Retinal pigment epithelial cell (primary cell): ENCODE results near the gene SLC22A1.

Experiments used
- DNase-seq: peaks from one replicate; pipeline ENCODE4 v3.0.0-alpha.2; 2010; ENCODE audit warnings: low read depth
- H3K4me3 ChIP-seq: 2 replicates; pipeline ENCODE4 v1.5.1; 2011; ENCODE audit warnings: mild to moderate bottlenecking, low read length, control low read depth, moderate library complexity
- TF ChIP-seq, protein P1 (sequence below): conservative IDR thresholded peaks from 2 replicates; pipeline ENCODE4 v1.5.1; 2011; ENCODE audit warnings: low read depth, low read length, control low read depth, inconsistent platforms

SLC22A1 gene

DNA sequence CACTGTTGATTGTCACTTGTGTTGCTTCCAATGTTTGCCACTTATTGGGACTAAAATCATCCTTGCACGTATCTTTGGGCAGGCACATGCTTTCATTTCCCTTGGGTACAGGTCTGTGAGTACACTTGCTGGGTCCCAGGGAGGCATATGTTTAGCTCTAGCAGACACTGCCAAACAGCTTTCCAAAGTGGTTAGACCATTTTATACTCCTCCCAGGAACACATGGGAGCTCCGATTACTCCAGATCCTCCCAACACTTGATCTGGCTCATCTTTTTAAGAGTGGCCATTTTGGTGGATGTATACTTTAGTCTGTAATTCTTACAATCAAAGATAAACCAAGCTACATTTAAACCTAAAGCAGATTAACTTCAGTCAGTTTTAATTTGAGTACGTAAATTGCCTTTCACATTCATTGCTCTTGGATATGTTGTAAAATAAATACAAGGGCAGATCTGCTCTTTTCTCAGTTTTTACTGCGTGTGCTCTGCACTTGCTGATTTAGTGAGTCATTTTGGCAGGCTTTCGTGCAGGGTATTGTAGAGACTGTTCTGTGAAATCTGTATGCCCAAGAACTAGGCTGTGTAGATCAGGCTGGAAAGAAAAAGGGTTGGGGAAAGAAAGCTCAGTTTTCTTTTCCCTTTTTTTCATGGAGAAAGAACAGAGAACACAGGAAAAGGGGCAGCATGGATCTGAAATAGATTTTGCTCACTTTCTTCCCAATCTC lies 19.5 kb downstream of the SLC22A1 start:
- TF ChIP-seq, protein P1, sequence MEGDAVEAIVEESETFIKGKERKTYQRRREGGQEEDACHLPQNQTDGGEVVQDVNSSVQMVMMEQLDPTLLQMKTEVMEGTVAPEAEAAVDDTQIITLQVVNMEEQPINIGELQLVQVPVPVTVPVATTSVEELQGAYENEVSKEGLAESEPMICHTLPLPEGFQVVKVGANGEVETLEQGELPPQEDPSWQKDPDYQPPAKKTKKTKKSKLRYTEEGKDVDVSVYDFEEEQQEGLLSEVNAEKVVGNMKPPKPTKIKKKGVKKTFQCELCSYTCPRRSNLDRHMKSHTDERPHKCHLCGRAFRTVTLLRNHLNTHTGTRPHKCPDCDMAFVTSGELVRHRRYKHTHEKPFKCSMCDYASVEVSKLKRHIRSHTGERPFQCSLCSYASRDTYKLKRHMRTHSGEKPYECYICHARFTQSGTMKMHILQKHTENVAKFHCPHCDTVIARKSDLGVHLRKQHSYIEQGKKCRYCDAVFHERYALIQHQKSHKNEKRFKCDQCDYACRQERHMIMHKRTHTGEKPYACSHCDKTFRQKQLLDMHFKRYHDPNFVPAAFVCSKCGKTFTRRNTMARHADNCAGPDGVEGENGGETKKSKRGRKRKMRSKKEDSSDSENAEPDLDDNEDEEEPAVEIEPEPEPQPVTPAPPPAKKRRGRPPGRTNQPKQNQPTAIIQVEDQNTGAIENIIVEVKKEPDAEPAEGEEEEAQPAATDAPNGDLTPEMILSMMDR = no peak
- peak; percentile 15 for DNase-seq
- H3K4me3 ChIP-seq = no peak overlapping the region

DNA sequence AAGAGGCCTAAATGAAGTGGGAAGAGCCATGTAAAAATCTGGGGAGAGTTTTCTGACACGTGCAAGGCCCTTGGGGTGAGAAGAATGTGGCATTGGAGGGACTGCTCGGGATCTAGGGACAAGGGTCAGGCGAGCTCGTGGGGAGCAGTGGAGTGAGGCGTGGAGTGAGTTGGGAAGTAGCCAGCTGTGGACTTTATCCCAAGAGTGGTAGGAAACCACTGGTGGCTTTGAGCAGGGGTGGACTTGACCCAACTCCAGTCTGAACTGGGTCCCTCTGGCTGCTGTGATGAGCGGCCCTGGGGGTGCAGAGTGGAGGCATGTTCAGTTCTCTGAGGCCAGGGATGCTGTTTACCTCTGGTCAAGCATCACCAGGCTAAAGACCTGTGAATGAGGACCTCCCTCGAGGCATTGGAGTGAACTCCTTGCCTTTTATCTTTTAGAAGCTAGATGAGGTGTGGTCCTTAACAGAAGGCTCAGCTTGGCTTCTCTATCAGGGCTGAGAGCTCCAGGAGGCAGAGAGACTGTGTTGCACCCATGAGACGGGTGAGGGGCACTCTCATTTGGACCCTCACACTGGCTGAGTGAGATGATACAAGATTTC lies 20.6 kb downstream of the SLC22A1 start:
- TF ChIP-seq, protein P1 = no peak
- H3K4me3 ChIP-seq = no peak overlapping the region
- no peak for DNase-seq

DNA sequence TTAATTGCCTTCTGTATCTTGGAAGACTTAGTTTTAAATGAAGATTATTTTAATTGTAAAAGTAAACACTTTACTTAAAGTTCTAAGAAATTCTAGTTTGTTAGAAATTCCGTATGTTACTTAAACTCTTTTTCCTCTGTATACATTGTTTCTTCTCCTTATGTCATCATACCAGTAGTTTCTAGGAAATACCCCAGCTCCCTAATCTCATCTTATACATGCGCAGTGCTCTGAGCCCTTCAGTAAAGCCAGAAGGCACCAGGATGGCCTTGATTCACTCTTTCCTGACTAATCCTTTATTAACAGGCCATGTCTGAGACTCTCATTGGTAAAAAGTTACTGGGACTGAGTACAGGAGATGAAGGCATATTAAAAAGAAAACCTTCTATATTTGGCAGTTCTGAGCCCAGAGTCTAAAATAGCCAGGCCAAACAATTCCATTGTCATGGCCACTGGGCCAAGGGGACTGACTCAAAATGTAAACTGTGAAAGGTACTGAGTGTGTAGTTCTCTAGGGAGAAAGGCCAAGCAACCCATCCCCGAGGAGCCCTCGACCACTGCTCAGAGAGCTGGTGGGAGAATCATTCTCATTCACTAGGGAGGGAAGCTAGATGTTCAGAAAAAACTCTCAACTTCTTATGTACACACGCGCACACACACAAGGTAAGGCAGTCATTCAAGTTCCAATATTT lies 25.0 kb downstream of the SLC22A1 start:
- DNase-seq = no peak
- TF ChIP-seq, protein P1 = no peak
- no peak overlapping the region for H3K4me3 ChIP-seq

DNA sequence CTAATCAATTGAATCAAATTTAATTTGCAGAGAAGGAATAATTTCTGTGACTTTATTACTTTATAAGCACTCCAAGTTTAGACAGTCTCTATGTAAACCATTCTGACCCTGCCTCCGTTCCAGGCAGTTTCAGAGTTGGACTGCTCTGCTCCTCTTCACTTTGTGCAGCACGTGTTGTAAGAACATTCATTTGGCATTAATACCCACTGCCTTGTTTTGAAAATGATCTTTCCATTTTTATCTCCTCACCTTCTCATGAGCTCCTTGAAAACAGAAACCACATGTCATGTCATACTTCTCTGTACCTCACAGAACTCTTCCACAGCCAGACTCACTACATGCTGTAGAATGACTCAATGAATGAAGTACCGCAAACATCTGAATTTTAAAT lies 25.5 kb downstream of the SLC22A1 start:
- no peak for DNase-seq
- TF ChIP-seq, protein P1 = no peak
- H3K4me3 ChIP-seq = no peak overlapping the region

DNA sequence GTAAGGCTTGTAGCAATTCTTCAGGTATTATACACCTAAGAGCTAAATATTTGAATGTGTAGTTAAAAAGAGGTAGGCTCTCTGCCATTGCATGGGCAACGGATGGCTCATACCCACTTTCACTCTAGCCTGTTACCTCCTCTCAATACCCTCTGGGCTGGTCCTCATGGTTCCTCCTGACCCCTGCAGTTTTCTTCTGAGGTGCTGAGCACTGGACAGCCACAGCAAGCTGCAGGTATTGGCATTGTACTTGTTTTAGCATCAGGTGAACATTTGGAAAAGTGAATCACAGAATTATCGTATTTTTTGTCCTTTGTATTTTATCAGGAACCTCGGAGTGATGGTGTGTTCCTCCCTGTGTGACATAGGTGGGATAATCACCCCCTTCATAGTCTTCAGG lies 32.9 kb downstream of the SLC22A1 start:
- H3K4me3 ChIP-seq = no peak overlapping the region
- TF ChIP-seq, protein P1 = no peak
- DNase-seq = no peak

DNA sequence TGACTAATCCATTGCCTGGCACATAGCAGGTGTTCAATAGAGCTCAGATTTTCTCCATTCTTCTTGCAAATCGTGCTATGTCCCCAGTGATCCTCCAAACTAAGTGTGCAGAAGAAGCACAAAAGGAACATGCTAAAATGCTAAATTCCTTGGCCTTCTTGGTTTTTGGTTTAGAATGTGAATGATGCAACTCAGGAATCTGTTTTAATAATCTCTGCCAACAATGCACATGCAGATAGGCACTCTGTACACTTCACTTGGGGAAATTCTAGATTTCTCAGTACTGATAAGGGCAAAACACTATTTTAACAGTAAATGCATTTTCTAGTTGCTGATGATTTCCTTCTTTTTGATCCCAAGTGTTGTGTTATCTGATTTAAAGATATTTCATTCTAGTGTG lies 35.2 kb downstream of the SLC22A1 start:
- no peak for DNase-seq
- H3K4me3 ChIP-seq = no peak overlapping the region
- TF ChIP-seq, protein P1 = no peak
